Inflammatory macrophage treated with lipopolysaccharide for 4 hours (primary cell): ENCODE measurements around the gene OR4D9.
A peak's percentile ranks its signal among the peaks of the same experiment; 100 is the strongest.

Experiments used
- DNase-seq: peaks from one replicate; pipeline ENCODE4 v3.0.0-alpha.2; 2020

The OR4D9 gene

GRCh38 chr11:59550842-59551658 lies 39.7 kb downstream of the OR4D9 start:
- peak; percentile 92 for DNase-seq

GRCh38 chr11:59551659-59552521 lies 40.6 kb downstream of the OR4D9 start:
- peak; percentile 47 for DNase-seq

GRCh38 chr11:59552844-59553243 lies 41.5 kb downstream of the OR4D9 start:
- DNase-seq, result no peak

GRCh38 chr11:59553323-59553722 lies 42.0 kb downstream of the OR4D9 start:
- no peak for DNase-seq

GRCh38 chr11:59555601-59556114 lies 44.3 kb downstream of the OR4D9 start:
- DNase-seq, result no peak

- peak; percentile 85 for DNase-seq
Measured at GRCh38 chr11:59556115-59556916, 45.0 kb downstream of the OR4D9 start.

- DNase-seq, result no peak
Measured at GRCh38 chr11:59556917-59557348, 45.6 kb downstream of the OR4D9 start.

- DNase-seq, result peak; percentile 74
Measured at GRCh38 chr11:59558270-59558643, 46.9 kb downstream of the OR4D9 start.

GRCh38 chr11:59559886-59560285 lies 48.5 kb downstream of the OR4D9 start:
- no peak for DNase-seq

- peak; percentile 65 for DNase-seq
Measured at GRCh38 chr11:59560290-59560701, 49.0 kb downstream of the OR4D9 start.

- peak; percentile 67 for DNase-seq
Measured at GRCh38 chr11:59560702-59561473, 49.5 kb downstream of the OR4D9 start.

- no peak for DNase-seq
Measured at GRCh38 chr11:59562292-59562691, 51.0 kb downstream of the OR4D9 start.
